ENCODE results near the gene GM2A. TPM values are rescaled to one million over a fixed set of nuclear protein-coding genes. Genes with fewer than 3 reads are reported as not detected.

GM2A gene
- polyA plus RNA-seq, 1 donor from 2014 or later: 0.40 TPM

- TF ChIP-seq CTCF (IDR thresholded peaks at IDR 0.05; ENCODE audit: poor library complexity, severe bottlenecking) (no peak), MXI1 (conservative IDR thresholded peaks at IDR 0.05; ENCODE audit: poor library complexity, severe bottlenecking) (no peak), EZH2 (IDR thresholded peaks at IDR 0.05; ENCODE audit: borderline replicate concordance, insufficient read depth, low read length, poor library complexity, severe bottlenecking) (no peak), EP300 (conservative IDR thresholded peaks at IDR 0.05; ENCODE audit: poor library complexity, severe bottlenecking) (no peak), RAD21 (conservative IDR thresholded peaks at IDR 0.05) (no peak)
- no peaks in the 10 kb centered on the region for H4K20me1 ChIP-seq (ENCODE audit: insufficient read depth)
- H3K27me3 ChIP-seq (ENCODE audit: insufficient read depth, low read depth, low read length): no peaks in the 10 kb centered on the region
- H3K4me2 ChIP-seq (ENCODE audit: low read length): no peak overlapping the region
- H3K27ac ChIP-seq (ENCODE audit: low read length): no peak overlapping the region
- H3F3A ChIP-seq (ENCODE audit: insufficient read depth, low read length, poor library complexity, severe bottlenecking): no peaks in the 10 kb centered on the region
- no peaks in the 10 kb centered on the region for H3K36me3 ChIP-seq (ENCODE audit: insufficient read depth, low read length)
- no peaks in the 10 kb centered on the region for H3K79me2 ChIP-seq (replicated peaks; ENCODE audit: insufficient read depth, low read length)
- no peak overlapping the region for H2AFZ ChIP-seq (ENCODE audit: low read depth, low read length)
- H3K4me3 ChIP-seq (ENCODE audit: low read length): no peak overlapping the region
- no peaks in the 10 kb centered on the region for H3K9me3 ChIP-seq (ENCODE audit: low read length)
- H3K9ac ChIP-seq (ENCODE audit: low read length): no peak overlapping the region
- H3K9me2 ChIP-seq (ENCODE audit: insufficient read depth, low read length): no peaks in the 10 kb centered on the region
Measured at GRCh38 chr5:151245680-151246219, 7.2 kb upstream of the GM2A start.

- Histone ChIP-seq H3K9me3 (ENCODE audit: low read length) (no peaks in the 10 kb centered on the region), H3K36me3 (ENCODE audit: insufficient read depth, low read length) (no peaks in the 10 kb centered on the region), H2AFZ (ENCODE audit: low read depth, low read length) (no peak overlapping the region), H3K27me3 (ENCODE audit: insufficient read depth, low read depth, low read length) (no peaks in the 10 kb centered on the region), H3K4me3 (ENCODE audit: low read length) (no peak overlapping the region), H4K20me1 (ENCODE audit: insufficient read depth) (no peaks in the 10 kb centered on the region), H3K9ac (ENCODE audit: low read length) (no peak overlapping the region), H3K27ac (ENCODE audit: low read length) (no peak overlapping the region), H3F3A (ENCODE audit: insufficient read depth, low read length, poor library complexity, severe bottlenecking) (no peaks in the 10 kb centered on the region), H3K4me2 (ENCODE audit: low read length) (no peak overlapping the region), H3K79me2 (replicated peaks; ENCODE audit: insufficient read depth, low read length) (no peaks in the 10 kb centered on the region), H3K9me2 (ENCODE audit: insufficient read depth, low read length) (no peaks in the 10 kb centered on the region)
- TF ChIP-seq MXI1 (conservative IDR thresholded peaks at IDR 0.05; ENCODE audit: poor library complexity, severe bottlenecking) (no peak), EP300 (conservative IDR thresholded peaks at IDR 0.05; ENCODE audit: poor library complexity, severe bottlenecking) (no peak), TAF1 (IDR thresholded peaks at IDR 0.05; ENCODE audit: low read depth) (no peak), SMC3 (conservative IDR thresholded peaks at IDR 0.05; ENCODE audit: poor library complexity) (no peak), RAD21 (conservative IDR thresholded peaks at IDR 0.05) (no peak), POLR2AphosphoS5 (IDR thresholded peaks at IDR 0.05) (no peak), CTCF (IDR thresholded peaks at IDR 0.05; ENCODE audit: poor library complexity, severe bottlenecking) (no peak), EZH2 (IDR thresholded peaks at IDR 0.05; ENCODE audit: borderline replicate concordance, insufficient read depth, low read length, poor library complexity, severe bottlenecking) (no peak), REST (IDR thresholded peaks at IDR 0.05; ENCODE audit: borderline replicate concordance) (no peak)
Measured at GRCh38 chr5:151248651-151249050, 4.3 kb upstream of the GM2A start.
